Testis (tissue), 2 donors: ENCODE results near the gene OSBPL8.

ENCODE experiments used
- POLR2A ChIP-seq: fragments of 450-650 bp; IDR thresholded peaks from one replicate; pipeline ENCODE4 v1.6.1; 2017; ENCODE audit warnings: antibody characterized with exemption, mild to moderate bottlenecking, moderate library complexity
- TF ChIP-seq, protein P1 (sequence below), 3 experiments: fragments of 450-650 bp in 2 of 3; fragments of 200-600 bp in 1 of 3; sonication (generic) in 1 of 3; IDR thresholded peaks; one replicate each; pipeline ENCODE4 v1.5.1; 2016 to 2019; ENCODE audit warnings: antibody characterized with exemption in 3 of 3, mild to moderate bottlenecking in 2 of 3, moderate library complexity in 1 of 3

- TF ChIP-seq, protein P1, sequence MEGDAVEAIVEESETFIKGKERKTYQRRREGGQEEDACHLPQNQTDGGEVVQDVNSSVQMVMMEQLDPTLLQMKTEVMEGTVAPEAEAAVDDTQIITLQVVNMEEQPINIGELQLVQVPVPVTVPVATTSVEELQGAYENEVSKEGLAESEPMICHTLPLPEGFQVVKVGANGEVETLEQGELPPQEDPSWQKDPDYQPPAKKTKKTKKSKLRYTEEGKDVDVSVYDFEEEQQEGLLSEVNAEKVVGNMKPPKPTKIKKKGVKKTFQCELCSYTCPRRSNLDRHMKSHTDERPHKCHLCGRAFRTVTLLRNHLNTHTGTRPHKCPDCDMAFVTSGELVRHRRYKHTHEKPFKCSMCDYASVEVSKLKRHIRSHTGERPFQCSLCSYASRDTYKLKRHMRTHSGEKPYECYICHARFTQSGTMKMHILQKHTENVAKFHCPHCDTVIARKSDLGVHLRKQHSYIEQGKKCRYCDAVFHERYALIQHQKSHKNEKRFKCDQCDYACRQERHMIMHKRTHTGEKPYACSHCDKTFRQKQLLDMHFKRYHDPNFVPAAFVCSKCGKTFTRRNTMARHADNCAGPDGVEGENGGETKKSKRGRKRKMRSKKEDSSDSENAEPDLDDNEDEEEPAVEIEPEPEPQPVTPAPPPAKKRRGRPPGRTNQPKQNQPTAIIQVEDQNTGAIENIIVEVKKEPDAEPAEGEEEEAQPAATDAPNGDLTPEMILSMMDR (IDR thresholded peaks at IDR 0.05), result no peak
- no peak for TF ChIP-seq POLR2A
Observed at GRCh38 chr12:76422154-76422542, 137.4 kb downstream of the OSBPL8 start.
